IMR-90 (cell line): ENCODE data around the gene ATP4A.

Experiments
- POLR2A ChIP-seq: IDR thresholded peaks from 2 replicates; pipeline ENCODE4 v1.6.1; 2012; ENCODE audit warnings: mild to moderate bottlenecking, low read depth, low read length
- TF ChIP-seq, protein P1 (sequence below): conservative IDR thresholded peaks from 2 replicates; pipeline ENCODE4 v1.5.1; 2012; ENCODE audit warnings: mild to moderate bottlenecking, low read depth, low read length, improper control_type of control experiment

- TF ChIP-seq, protein P1, sequence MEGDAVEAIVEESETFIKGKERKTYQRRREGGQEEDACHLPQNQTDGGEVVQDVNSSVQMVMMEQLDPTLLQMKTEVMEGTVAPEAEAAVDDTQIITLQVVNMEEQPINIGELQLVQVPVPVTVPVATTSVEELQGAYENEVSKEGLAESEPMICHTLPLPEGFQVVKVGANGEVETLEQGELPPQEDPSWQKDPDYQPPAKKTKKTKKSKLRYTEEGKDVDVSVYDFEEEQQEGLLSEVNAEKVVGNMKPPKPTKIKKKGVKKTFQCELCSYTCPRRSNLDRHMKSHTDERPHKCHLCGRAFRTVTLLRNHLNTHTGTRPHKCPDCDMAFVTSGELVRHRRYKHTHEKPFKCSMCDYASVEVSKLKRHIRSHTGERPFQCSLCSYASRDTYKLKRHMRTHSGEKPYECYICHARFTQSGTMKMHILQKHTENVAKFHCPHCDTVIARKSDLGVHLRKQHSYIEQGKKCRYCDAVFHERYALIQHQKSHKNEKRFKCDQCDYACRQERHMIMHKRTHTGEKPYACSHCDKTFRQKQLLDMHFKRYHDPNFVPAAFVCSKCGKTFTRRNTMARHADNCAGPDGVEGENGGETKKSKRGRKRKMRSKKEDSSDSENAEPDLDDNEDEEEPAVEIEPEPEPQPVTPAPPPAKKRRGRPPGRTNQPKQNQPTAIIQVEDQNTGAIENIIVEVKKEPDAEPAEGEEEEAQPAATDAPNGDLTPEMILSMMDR = no peak
- TF ChIP-seq POLR2A = no peak
Measured at GRCh38 chr19:35512831-35513627, 50.4 kb downstream of the ATP4A start.
